H9 (cell line): ENCODE results near the gene VTCN1. TPM values are rescaled to one million over a fixed set of nuclear protein-coding genes. Genes with fewer than 3 reads are reported as not detected.

Experiments
- DNase-seq: peaks from one replicate; pipeline ENCODE4 v3.0.0-alpha.2; 2017
- H2AFZ ChIP-seq: one replicate; pipeline ENCODE4 v1.6.1; 2013; ENCODE audit warnings: mild to moderate bottlenecking, low read length, control low read depth, moderate library complexity
- H2AK5ac ChIP-seq: 2 replicates; pipeline ENCODE4 v1.6.1; 2013; ENCODE audit warnings: low read length, control low read depth, mixed read lengths; ENCODE audit not compliant: insufficient read length
- H2BK120ac ChIP-seq: one replicate; pipeline ENCODE4 v1.6.1; 2013; ENCODE audit warnings: low read depth, mild to moderate bottlenecking, low read length, control low read depth, inconsistent platforms; ENCODE audit not compliant: poor library complexity, severe bottlenecking
- H2BK12ac ChIP-seq: 2 replicates; pipeline ENCODE4 v1.6.1; 2013; ENCODE audit warnings: low read length, control low read depth, mixed read lengths, low read depth; ENCODE audit not compliant: insufficient read length
- H2BK15ac ChIP-seq: 2 replicates; pipeline ENCODE4 v1.6.1; 2013; ENCODE audit warnings: low read depth, low read length, control low read depth
- H2BK20ac ChIP-seq: one replicate; pipeline ENCODE4 v1.6.1; 2013; ENCODE audit warnings: low read depth, mild to moderate bottlenecking, low read length, control low read depth, inconsistent platforms; ENCODE audit not compliant: poor library complexity, severe bottlenecking
- H2BK5ac ChIP-seq: 2 replicates; pipeline ENCODE4 v1.6.1; 2013; ENCODE audit warnings: low read length, control low read depth, mixed read lengths; ENCODE audit not compliant: insufficient read length
- H3K14ac ChIP-seq: 2 replicates; pipeline ENCODE4 v1.6.1; 2013; ENCODE audit warnings: low read length, control low read depth; ENCODE audit not compliant: insufficient read depth
- H3K18ac ChIP-seq: 2 replicates; pipeline ENCODE4 v1.6.1; 2013; ENCODE audit warnings: low read depth, mild to moderate bottlenecking, mixed read lengths, low read length, control low read depth; ENCODE audit not compliant: insufficient read length
- H3K23ac ChIP-seq: 2 replicates; pipeline ENCODE4 v1.6.1; 2013; ENCODE audit warnings: low read length, control low read depth, mixed read lengths, low read depth; ENCODE audit not compliant: insufficient read length
- H3K23me2 ChIP-seq: 2 replicates; pipeline ENCODE4 v1.6.1; 2013; ENCODE audit warnings: low read depth, mild to moderate bottlenecking, mixed read lengths, low read length, control low read depth; ENCODE audit not compliant: insufficient read length, poor library complexity, severe bottlenecking
- H3K27ac ChIP-seq: 2 replicates; pipeline ENCODE4 v1.5.1; 2013; ENCODE audit warnings: low read length, control low read depth, mixed read lengths, low read depth; ENCODE audit not compliant: insufficient read length
- H3K27me3 ChIP-seq: 2 replicates; pipeline ENCODE4 v1.6.1; 2013; ENCODE audit warnings: low read length, control low read depth, inconsistent platforms; ENCODE audit not compliant: insufficient read depth
- H3K4ac ChIP-seq: 2 replicates; pipeline ENCODE4 v1.6.1; 2013; ENCODE audit warnings: low read depth, mild to moderate bottlenecking, control low read depth, inconsistent platforms, low read length, moderate library complexity
- H3K4me1 ChIP-seq: 2 replicates; pipeline ENCODE4 v1.6.1; 2013; ENCODE audit warnings: low read length, control low read depth, inconsistent platforms; ENCODE audit not compliant: insufficient read depth
- H3K4me2 ChIP-seq: 2 replicates; pipeline ENCODE4 v1.6.1; 2013; ENCODE audit warnings: low read length, control low read depth, mixed read lengths; ENCODE audit not compliant: insufficient read length, insufficient read depth
- H3K56ac ChIP-seq: 2 replicates; pipeline ENCODE4 v1.6.1; 2013; ENCODE audit warnings: low read depth, mild to moderate bottlenecking, mixed read lengths, low read length, control low read depth; ENCODE audit not compliant: insufficient read length
- H3K79me1 ChIP-seq: 2 replicates; pipeline ENCODE4 v1.6.1; 2013; ENCODE audit warnings: low read depth, mild to moderate bottlenecking, moderate library complexity, low read length, control low read depth, inconsistent platforms; ENCODE audit not compliant: insufficient read depth, poor library complexity, severe bottlenecking
- H3K79me2 ChIP-seq: 2 replicates; pipeline ENCODE4 v1.6.1; 2013; ENCODE audit warnings: low read length, control low read depth, inconsistent platforms; ENCODE audit not compliant: insufficient read depth
- H3K9ac ChIP-seq: 2 replicates; pipeline ENCODE4 v1.6.1; 2013; ENCODE audit warnings: low read length, control low read depth, mixed read lengths; ENCODE audit not compliant: insufficient read length; ENCODE audit errors: extremely low read depth
- H3K9me3 ChIP-seq: one replicate; pipeline ENCODE4 v1.6.1; 2013; ENCODE audit warnings: low read depth, low read length, inconsistent platforms; ENCODE audit not compliant: control insufficient read depth
- H3T11ph ChIP-seq: one replicate; pipeline ENCODE4 v1.6.1; 2013; ENCODE audit warnings: mild to moderate bottlenecking, low read length, control low read depth, inconsistent platforms
- H4K20me1 ChIP-seq: one replicate; pipeline ENCODE4 v1.6.1; 2013; ENCODE audit not compliant: control insufficient read depth, insufficient read length, insufficient read depth
- H4K5ac ChIP-seq: 2 replicates; pipeline ENCODE4 v1.6.1; 2013; ENCODE audit warnings: low read depth, mild to moderate bottlenecking, mixed read lengths, low read length, control low read depth; ENCODE audit not compliant: insufficient read length
- H4K8ac ChIP-seq: replicated peaks from 2 replicates; pipeline ENCODE4 v1.6.1; 2013; ENCODE audit warnings: low read length, control low read depth, mixed read lengths, low read depth; ENCODE audit not compliant: insufficient read length
- H4K91ac ChIP-seq: 2 replicates; pipeline ENCODE4 v1.6.1; 2013; ENCODE audit warnings: low read depth, mild to moderate bottlenecking, moderate library complexity, mixed read lengths, low read length, control low read depth; ENCODE audit not compliant: insufficient read length
- H3K27ac Mint-ChIP-seq, 3 experiments: 2 replicates in 2 of 3; 3 replicates in 1 of 3; pipeline ENCODE4 v1.8.0; 2020 to 2021; ENCODE audit warnings: mixed read lengths in 3 of 3, mild to moderate bottlenecking in 1 of 3, moderate library complexity in 1 of 3
- H3K27me3 Mint-ChIP-seq: 2 replicates; pipeline ENCODE4 v1.8.0; 2021; ENCODE audit warnings: low read depth, mild to moderate bottlenecking, moderate library complexity, mixed read lengths
- H3K36me3 Mint-ChIP-seq, 3 experiments: 2 replicates in 2 of 3; 3 replicates in 1 of 3; pipeline ENCODE4 v1.8.0; 2020 to 2021; ENCODE audit warnings: low read depth in 3 of 3, mixed read lengths in 3 of 3; ENCODE audit not compliant: insufficient read depth in 1 of 3
- H3K4me1 Mint-ChIP-seq, 2 experiments: 2 replicates each; pipeline ENCODE4 v1.8.0; 2020; ENCODE audit warnings: mixed read lengths in 2 of 2
- H3K4me3 Mint-ChIP-seq, 2 experiments: 2 replicates in 1 of 2; 3 replicates in 1 of 2; pipeline ENCODE4 v1.8.0; 2020 to 2021; ENCODE audit warnings: mild to moderate bottlenecking in 2 of 2, mixed read lengths in 2 of 2, moderate library complexity in 1 of 2
- H3K9me3 Mint-ChIP-seq, 2 experiments: 2 replicates in 1 of 2; 3 replicates in 1 of 2; pipeline ENCODE4 v1.8.0; 2020; ENCODE audit warnings: mild to moderate bottlenecking in 2 of 2, mixed read lengths in 2 of 2, moderate library complexity in 1 of 2
- WGBS: extraction: QIAGEN DNeasy Blood & Tissue Kit; methylation state at CpG from one replicate; pipeline ENCODE4 v1.1.7; 2013; ENCODE audit warnings: missing lambda C conversion rate, low lambda C conversion rate, mixed read lengths; ENCODE audit not compliant: insufficient read length; ENCODE audit errors: extremely low coverage; 5-methylcytosine and 5-hydroxymethylcytosine counted together
- total RNA-seq: library from RNA; stranded (reverse); gene quantifications from 2 replicates; pipeline ENCODE4 v1.2.1, GENCODE V29; 2021
- TF ChIP-seq, protein P1 (sequence below): fragments of 200-600 bp; sonication (generic); conservative IDR thresholded peaks from 3 replicates; pipeline ENCODE4 v1.8.0; 2021; ENCODE audit warnings: antibody characterized with exemption, mild to moderate bottlenecking

The VTCN1 gene
- total RNA-seq, 1 experiment from 2014 or later, result 0.33 TPM

DNA sequence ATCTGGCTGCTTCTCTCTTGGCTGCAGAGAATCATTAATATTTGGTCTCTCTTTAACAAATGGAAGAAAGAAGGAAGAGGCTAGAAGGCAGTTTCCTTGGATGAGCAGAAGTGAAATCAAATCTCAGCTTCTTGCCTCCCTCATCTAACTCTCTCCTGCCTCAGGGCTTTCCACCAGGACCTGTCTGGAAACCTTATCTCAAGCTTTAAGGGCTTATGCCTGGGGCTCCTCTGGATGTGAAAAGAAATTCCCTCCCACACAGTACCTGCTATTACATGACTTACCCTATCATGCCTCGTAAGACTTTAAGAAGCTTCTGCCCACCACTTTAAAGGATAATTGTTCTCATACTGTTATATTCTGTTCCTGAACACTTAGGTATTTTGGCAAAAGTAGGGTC, 8.9 kb downstream of the VTCN1 start:
- H3K18ac ChIP-seq, result no peak overlapping the region
- H3K9ac ChIP-seq, result no peak overlapping the region
- H3T11ph ChIP-seq, result no peak overlapping the region
- no peak overlapping the region for H2AFZ ChIP-seq
- no peak overlapping the region for H2AK5ac ChIP-seq
- H3K4ac ChIP-seq, result no peak overlapping the region
- no peaks in the 10 kb centered on the region for H3K23me2 ChIP-seq
- peaks cover 17 to 22% of the 10 kb centered on the region in 2 experiments for H3K4me1 Mint-ChIP-seq
- no peaks in the 10 kb centered on the region for H3K79me2 ChIP-seq
- no peak overlapping the region for H3K56ac ChIP-seq
- no CpG with 5 or more reads among the region's 1 CpG for WGBS
- H2BK15ac ChIP-seq, result no peak overlapping the region
- no peak overlapping the region for H2BK120ac ChIP-seq
- no peak overlapping the region for H4K8ac ChIP-seq
- no peaks in the 10 kb centered on the region for H4K20me1 ChIP-seq
- H3K27me3 ChIP-seq, result no peaks in the 10 kb centered on the region
- peaks cover 3% of the 10 kb centered on the region for H3K27me3 Mint-ChIP-seq
- no peak overlapping the region for H3K27ac Mint-ChIP-seq
- H3K4me2 ChIP-seq, result no peak overlapping the region
- no peaks in the 10 kb centered on the region for H3K9me3 ChIP-seq
- H3K36me3 Mint-ChIP-seq, result no peaks in the 10 kb centered on the region
- TF ChIP-seq, protein P1, sequence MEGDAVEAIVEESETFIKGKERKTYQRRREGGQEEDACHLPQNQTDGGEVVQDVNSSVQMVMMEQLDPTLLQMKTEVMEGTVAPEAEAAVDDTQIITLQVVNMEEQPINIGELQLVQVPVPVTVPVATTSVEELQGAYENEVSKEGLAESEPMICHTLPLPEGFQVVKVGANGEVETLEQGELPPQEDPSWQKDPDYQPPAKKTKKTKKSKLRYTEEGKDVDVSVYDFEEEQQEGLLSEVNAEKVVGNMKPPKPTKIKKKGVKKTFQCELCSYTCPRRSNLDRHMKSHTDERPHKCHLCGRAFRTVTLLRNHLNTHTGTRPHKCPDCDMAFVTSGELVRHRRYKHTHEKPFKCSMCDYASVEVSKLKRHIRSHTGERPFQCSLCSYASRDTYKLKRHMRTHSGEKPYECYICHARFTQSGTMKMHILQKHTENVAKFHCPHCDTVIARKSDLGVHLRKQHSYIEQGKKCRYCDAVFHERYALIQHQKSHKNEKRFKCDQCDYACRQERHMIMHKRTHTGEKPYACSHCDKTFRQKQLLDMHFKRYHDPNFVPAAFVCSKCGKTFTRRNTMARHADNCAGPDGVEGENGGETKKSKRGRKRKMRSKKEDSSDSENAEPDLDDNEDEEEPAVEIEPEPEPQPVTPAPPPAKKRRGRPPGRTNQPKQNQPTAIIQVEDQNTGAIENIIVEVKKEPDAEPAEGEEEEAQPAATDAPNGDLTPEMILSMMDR, result no peak
- no peak overlapping the region for H3K23ac ChIP-seq
- no peak overlapping the region for H3K4me3 Mint-ChIP-seq
- H3K9me3 Mint-ChIP-seq, result no peaks in the 10 kb centered on the region
- no peaks in the 10 kb centered on the region for H3K4me1 ChIP-seq
- no peak overlapping the region for H4K5ac ChIP-seq
- H2BK12ac ChIP-seq, result no peak overlapping the region
- no peak overlapping the region for H3K27ac ChIP-seq
- H3K14ac ChIP-seq, result no peak overlapping the region
- H4K91ac ChIP-seq, result no peak overlapping the region
- no peak for DNase-seq
- H2BK5ac ChIP-seq, result no peak overlapping the region
- H3K79me1 ChIP-seq, result no peaks in the 10 kb centered on the region
- no peak overlapping the region for H2BK20ac ChIP-seq
